Tongue (tissue), 2 donors: ENCODE measurements around the gene TNS3. TPM values are rescaled to one million over a fixed set of nuclear protein-coding genes. Genes with fewer than 3 reads are reported as not detected.
"Not testable (repeated sequence)": the region's sequence is repeated elsewhere in the genome, so short reads cannot be mapped to it uniquely, and the experiment has no call there.

ENCODE experiments used
- DNase-seq: peaks from one replicate; pipeline ENCODE4 v3.0.0-alpha.2; 2015
- total RNA-seq: library from RNA; depleted of rRNA; stranded (reverse); fragments of >200 nt; gene quantifications from one replicate; pipeline ENCODE4 v1.2.3, GENCODE V29; 2014

The TNS3 gene
- total RNA-seq, 1 donor from 2014 or later = 39.7 TPM

DNA sequence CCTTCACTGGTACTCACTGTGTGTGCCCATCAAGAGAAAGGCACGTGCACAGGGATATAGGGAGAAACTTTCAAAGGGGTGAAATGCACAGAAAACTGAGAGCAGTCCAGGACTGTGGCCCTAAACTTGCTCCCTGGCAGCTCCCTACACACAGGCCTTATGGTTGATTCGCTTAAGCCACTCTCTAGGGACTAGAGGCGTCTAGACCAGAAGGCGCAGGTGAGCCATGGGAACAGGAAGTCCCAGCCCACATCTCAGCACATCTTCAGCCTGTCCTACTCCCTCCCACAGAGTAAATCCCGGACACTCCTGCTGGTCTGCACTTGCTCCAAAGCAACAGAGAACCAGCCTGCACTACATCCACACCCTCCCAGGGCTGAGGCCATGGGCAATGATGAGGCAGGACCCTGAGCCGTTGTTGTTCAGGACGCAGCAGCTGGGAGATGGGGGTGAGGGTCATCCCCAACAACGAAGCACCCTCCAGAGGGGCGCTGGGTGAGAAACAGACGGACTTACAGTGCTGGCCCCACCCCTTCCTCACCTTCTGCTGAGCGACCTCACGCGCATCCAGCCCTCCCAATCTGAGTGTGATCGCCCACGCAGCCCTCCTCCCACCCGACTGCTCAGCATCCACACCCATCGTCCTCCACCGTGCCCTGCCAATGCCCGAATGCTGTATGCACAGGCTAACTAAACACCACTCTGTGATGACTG lies 109.3 kb downstream of the TNS3 start:
- no peak for DNase-seq

DNA sequence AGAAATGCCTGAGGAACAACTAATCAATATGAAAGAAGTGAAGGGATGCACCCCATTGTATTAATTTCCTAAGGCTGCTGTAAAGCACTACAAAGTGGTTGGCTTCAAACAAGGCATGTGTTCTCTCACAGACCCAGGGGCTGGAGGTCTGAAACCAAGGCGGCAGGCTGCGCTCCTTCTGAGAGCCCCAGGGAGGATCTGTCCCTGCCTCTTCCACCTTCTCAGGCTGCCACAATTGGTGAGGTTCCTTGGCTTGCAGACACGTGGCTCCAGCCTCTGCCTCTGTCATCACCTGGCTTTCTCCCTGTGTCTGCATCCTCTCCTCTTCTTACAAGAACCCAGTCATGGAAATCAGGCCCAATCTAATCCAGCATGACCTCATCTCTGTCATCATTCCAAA lies 110.1 kb downstream of the TNS3 start:
- DNase-seq = no peak

DNA sequence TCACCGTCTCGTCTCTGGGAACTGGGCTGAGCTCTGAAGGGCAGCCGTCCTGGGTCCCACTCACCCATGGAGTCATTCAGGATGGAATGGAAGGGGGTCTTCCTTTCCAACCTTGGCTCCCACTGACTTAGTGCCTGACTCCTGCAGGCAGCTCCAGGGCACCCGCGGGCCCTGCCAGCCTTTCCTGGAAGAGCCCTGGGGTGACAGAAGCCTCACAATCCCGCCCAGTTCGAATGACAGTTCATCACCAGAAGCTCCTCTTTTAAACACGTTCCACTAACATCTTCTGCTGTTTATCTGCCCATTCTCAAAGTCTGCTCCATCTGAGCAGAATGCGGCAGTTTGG lies 110.6 kb downstream of the TNS3 start:
- DNase-seq = no peak

DNA sequence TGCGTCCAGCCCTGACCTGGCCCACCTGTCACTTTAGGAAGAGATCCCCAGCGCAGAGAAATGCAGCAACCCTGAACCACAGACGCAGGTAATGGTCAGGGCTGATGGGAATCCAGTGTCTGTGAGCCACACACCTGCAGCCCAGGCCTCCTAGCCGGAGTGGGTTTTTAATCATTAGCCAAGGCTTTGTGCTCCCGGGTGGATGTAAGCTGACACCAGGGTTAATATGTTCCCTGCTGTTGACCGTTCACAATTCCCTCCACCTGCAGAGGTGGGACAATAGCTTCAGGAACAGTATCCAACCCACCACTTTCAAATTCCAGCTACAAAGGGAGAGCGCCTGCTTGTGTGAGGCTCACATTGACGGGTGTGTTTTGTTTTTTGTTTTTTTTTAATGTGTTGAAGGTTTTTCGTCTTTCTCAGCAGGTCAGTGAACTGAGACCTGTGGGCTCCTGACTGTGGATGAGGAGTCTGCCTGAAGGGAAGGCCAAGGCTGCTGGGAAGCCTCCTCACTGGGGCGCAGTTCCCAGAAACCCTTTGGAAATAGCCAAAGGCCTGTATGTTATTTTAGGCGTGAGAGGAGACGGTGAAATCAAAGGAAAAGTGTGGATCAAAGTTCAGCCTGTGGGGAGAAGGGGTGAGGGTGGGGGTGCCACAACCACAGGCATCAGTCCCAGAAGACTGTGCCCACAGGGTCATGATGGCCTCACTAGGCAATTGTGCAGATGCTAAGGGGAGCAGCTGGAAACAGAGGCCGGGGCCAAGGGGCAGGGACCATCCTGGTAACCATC lies 111.1 kb downstream of the TNS3 start:
- DNase-seq = no peak

DNA sequence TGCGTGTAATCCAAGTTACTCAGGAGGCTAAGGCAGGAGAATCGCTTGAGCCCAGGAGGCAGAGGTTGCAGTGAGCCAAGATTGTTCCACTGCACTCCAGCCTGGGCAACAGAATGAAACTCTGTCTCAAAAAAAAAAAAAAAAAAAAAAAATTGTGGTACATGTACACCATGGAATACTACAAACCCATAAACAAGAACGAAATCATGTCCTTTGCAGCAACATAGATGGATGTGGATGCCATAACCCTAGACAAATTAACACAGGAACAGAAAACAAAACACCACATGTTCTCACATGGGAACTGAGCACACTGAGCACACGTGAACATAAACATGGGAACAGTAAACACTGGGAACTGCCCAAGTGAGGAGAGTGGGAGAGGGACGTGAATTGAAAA lies 112.1 kb downstream of the TNS3 start:
- DNase-seq = not testable (repeated sequence)

DNA sequence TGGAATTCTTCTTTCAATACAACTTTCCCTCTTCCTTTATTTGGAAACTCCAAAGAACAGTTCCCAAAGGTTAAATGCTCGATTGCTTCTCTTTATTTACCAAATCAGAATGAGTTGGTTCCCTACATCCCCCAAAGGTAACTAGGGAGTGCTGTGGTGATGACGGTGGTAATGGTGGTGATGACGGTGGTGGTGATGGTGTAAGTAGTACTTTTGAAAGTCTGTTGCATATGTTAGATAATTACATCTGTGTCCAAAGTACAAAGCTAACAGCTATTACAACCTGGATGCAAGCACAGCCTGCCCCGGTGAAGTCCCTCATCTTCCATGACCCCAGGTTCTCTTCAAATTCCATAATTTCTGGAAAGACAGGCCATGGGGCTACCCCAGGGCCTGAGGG lies 115.1 kb downstream of the TNS3 start:
- DNase-seq = no peak

DNA sequence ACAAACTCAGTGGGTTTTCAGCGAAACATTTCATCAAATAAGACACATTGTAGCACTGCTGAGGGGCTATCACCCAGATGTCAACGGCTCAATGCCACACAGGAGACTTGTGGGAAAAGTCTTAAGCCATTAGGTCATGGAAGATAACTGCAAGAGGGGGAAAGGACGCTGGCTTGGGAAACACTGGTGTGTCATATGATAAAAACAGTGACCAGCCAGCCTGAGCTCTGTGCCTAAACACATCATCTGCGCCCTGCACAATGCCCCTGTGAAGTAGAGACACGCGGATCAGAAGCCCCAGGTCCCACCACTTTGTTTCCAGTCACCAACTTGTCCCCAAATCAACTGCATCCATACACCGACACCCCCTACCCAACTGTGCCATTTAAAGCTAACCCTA lies 116.7 kb downstream of the TNS3 start:
- DNase-seq = no peak

DNA sequence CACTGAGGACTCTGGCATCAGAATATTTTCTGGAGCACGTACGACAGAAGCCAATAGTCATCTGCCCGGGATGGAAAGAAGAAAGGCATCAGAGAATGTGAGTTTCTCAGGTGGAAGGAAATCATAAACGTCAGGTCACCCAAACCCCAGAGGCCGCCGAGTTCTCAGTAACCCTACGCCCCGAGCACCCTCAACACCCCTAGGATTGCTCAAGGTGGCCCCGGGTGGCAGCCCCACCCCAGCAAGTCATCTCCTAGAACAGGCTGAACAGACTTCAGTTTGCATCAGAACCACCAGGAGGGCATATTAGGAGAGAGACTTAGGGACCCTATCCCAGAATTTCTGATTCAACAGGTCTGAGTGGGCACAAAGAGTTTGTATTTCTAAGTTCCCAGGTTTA lies 117.6 kb downstream of the TNS3 start:
- no peak for DNase-seq

DNA sequence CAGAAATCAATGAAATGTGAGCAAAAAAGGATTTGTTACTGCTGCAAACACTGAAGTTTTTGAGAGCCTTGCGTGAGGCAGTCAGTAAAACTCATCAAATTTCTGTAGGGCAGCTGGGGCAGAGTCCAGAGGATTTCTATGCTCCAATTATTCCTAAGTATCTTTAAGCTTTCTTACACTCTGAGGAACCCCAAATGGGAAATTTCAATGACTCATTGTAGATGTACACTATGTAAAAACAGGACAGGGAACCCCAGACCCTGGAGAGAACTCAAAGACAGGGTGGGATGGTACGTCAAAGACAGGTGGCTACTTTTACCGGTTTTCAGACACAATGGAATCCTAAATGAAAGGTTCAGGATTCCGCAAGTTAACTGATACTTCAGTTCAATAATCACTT lies 120.2 kb downstream of the TNS3 start:
- DNase-seq = no peak

DNA sequence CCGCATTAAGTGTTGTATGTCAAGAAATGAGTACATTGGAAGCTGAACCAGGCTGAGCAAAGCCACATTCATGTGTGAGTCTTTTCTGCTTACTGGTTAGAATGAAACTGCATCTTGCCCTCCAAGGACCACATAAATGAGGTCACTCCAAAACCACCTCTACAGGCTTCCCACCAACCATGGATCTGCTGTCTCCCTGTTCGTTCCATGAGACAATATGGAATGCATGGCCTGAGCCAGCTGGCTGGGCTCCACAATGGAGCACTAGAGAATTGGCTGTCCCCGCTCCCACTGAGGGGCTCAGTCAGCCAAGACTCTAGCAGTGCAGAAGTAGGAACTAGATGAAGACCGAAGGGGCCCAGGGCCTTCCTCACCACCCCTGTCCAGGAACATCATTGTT lies 120.8 kb downstream of the TNS3 start:
- DNase-seq = peak; percentile 87

DNA sequence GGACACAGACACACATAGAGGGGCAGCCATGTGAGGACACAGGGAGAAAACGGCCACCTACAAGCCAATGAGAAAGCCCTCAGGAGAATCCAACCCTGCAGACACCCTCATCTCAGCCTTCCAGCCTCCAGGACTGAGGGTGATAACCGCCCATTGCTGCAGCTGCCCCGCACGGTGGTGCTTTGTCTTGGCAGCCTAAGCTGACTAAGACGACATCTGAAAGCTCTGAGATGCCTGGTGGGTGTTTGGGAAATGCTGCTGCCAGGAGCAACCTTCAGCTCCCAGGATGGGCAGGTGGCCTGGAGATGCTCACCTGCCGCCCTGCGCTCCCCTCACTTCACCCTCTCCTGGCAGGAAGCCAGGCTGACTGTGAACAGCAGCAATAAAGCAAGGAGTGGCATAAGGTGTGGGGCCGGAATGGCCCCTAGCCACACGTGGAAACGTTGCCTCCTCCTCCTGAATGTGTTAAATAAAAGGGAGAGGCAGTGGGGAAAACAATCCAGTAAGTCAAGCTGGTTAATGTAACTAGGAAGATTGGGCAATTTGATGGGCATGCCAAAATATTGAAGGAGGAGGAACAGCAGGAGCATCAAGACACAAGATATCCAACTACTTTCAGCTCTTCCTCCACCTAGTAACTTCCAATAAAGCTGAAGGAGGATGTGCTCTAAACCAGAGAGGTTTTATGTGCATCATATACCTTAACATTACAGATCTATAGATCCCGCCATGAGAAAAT lies 121.5 kb downstream of the TNS3 start:
- no peak for DNase-seq

DNA sequence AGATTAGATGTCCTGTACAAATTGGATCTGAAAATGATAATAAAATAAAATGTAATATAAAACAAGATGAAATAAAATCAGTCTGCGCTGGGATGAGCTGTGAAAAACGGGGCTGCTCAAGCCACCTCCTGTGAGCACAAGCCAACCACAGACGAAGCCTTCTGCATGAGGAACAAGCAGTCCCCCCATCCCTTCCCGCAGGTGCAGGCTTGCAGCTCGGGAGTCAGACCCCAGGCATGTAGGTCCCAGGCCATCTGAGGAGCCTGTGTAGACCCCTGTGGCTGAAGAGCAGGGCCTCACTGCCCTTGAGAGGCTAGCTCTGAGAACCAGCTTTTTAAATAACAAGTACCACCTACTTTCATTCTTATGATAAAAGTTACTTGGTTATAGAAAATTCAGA lies 123.4 kb downstream of the TNS3 start:
- DNase-seq = no peak

DNA sequence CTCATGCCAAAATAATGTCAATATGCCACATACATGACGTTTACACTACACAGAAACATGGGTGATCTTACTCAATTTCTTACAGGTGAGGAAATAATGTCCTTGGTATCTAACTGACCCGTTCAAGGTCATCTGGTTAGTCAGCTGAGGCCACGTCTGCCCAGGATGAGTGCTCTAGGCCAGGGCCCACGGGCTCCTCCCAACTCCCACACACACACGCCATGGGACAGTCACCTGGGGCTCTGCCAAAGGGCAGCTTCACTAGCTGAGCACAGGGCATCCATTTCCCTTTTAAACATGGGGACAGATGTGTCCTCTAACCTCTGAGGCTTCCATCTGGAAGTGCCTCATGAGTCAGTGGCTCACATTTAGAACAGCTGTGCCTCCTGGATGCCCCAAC lies 123.9 kb downstream of the TNS3 start:
- peak; percentile 66 for DNase-seq

DNA sequence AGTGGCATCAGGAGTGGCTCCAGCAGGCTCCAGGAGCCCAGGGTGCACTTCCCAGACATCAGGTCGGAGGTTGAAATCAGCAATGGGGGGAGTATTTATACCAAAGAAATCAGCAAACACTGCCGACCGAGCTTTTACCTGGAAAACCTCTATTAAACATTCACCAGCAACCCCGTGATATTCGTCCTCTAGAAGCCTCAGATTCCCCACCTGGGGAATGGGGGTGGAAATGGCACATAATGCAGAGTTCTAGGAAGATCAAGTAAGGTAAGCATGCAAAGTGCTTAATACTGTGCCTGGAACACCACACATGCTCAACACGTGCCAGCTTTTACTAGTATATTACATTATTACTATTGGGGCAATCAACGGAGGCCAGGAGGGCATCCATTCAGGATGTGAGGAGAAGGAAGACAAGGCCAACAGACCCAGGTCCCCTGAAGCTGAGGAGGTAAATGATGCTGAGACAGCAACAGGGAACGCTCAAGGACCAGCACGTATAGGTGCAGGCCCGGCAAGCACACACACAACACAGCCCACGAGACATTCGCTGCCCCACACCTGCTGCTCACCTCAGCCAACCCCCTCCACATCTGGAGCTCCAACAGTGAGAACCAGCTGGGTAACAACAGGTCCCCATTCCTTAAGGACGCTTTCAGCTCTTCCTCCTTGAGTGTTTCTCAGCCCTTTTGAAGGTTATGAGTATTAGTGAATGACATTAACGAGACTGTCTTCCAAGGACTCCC lies 125.5 kb downstream of the TNS3 start:
- DNase-seq = no peak

DNA sequence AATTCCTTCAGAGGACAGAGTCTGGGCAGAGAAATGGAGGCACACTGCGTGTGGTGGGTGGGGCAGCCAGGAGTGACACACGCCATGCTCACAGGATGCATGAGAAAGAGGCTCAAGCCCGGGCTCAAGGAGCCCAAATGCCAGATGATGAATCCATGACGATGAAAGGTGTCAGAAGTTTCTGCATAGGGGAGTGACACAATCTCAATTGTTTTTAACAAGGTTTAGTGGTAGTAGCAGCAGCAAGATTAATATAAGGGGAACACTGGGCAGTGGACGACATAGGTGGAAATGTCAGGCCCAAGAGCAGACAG lies 126.1 kb downstream of the TNS3 start:
- DNase-seq = no peak

DNA sequence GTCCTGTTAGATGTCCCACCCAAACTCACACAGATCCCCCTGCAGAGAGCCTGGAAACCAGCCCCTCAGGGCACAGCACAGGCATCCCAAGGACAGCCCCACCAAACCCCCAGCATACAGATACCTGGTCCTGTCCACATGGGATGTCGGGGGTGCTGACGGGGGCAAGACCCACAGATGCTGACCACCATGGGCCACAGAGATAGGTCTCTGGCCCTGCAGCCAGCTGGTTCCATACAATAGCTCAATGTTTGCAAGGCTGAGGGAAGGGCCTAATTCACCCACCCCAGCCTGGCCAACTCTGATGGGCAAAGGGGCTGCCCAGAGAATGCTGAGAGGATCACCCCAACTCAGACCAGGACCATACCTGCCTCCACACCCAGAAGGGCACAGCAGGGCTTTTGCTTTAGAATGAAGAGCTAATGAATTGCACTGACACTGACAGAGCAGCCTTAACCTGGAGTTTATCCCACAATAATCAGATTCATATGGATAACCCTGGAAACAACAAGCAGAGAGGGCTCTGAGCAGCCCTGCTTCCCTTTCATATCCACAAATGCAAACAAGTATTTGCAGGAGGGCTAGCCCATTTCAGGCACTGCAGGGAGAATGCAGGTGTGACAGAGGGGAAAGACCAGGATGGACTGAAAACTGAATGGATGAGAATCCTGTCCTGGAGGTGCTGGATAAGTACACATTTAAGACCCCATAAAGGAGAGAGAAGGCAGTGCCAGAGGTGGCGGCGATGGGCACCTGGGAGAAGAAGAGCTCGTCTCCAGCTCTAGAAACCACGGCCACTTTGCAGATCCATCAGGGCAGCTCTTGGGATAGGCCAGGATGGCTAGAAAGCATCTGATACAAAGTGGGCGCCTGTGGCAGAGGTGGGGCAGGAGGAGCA lies 126.7 kb downstream of the TNS3 start:
- DNase-seq = no peak

DNA sequence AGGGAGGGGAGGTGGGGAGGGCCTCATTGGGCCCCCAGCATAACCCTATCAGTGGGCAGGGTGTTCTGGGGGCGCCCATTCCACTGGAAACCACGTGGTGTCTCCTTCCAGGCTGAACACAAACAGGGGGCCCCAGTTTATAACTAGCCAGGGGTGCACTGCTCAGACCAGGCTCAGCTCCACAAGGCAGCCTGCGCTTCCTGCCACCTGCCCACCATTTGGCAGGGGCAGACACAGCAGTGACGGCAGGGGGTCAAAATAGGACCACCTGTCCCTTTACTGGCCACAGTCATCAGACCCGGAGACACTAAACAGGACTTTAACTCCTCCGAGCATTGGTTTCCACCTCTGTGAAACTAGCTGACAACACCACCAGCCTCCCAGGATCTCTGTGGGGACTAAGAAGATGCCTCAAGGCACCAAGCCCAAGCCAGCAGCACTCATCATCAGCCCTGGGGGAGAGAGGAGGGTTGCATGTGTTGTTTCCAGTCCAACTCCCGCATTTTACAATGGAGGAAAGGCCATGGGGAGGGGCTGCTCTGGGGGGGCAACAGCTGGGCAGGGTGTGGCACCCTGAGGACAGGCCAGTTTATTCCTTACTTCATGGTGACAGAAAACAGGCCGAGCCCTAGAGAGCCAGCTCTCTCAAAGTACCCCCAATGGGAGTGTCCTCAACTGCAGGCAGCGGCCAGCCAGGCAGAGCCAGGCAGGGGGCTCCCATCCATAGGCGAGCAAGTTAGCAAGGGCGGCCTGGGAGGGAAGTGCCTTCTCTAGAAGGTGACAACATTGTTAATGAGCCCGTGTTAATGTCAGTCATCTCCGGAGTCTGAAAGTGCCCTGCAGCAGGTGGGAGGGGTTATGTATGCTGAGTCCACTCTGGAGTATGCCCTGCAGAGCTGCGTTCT lies 127.6 kb downstream of the TNS3 start:
- DNase-seq = peak; percentile 79

DNA sequence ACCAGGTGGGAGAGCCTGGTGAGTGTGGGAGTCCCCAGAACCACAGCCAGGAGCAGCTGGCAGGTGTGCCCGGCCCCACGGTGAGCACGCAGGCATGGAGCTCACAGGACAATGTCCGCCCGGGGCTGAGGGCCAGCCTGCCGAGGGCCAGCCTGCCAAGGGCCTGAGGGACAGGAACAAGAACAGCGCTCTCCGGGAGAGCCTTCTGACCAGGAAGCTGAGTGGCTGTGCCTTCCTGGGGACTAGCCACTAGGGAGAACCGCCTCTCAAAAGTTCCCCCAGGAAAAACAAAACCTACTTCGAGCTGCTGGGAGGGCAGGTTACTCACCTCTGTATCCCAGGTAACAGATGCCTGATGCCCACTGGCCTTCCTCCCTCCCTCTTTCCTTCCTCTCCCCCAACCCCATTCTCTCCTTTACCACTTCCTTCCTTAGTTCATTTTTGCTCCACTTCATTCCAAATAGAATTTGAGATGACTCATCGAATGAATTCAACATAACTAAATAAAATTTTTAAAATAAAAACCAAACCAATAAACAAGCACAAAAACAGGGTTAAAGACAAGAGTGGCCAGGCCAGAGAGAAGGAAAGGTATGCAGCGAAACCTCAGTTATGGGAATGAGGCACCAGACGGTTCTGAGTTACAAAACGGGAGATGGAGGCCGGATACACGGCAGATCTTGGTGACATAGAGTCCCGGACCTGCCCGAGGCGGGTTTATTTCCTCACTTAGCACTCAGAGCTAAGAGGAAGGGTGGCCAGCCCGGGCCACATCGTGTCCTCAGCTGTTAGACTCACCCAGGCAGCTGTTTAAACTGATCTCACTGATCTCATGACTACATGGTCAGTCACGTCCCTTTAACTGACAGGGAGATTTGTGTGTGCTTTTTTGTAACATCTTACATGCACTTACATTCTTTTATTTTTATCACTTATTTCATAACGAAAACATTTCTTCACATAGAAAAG lies 128.5 kb downstream of the TNS3 start:
- peak; percentile 92 for DNase-seq

DNA sequence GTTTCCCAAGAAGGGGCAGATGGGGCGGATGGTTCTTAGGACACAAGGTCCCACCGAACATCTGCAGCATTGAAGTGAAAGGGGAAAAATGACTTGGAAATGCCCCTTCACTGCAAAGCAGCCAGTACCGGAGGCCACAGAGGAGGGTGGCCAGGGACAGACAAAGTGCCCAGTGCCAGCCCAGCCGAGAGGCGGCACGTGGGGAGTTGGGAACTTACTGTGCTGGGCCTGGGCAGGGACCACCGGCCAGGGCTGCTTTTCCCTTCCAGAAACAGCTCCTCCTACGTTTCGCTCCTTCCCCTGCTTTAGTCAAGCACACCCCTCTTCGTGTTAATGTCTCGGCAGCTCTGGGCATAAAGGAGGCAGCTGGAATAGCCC lies 129.2 kb downstream of the TNS3 start:
- peak; percentile 41 for DNase-seq
